ENCODE data around the gene IQSEC1. TPM values are rescaled to one million over a fixed set of nuclear protein-coding genes. Genes with fewer than 3 reads are reported as not detected.

The IQSEC1 gene
- total and polyA plus RNA-seq, 10 of the 15 experiments (the other 5 are each of a cell fraction or from before 2014, with no cell fraction given) = 0.92 to 55.2 (median 8.5) TPM

- peak; percentile 36; the same call in 1 of the 2 replicates for TF ChIP-seq ATF2 (IDR thresholded peaks at IDR 0.05; ENCODE audit: low read length)
- TF ChIP-seq SMAD1 (IDR thresholded peaks at IDR 0.05; ENCODE audit: low read depth, partially characterized antibody) = no peak
- no peak for TF ChIP-seq POLR2AphosphoS2 (IDR thresholded peaks at IDR 0.05; ENCODE audit: low read depth, low read length)
- peak; percentile 26; the same call in 1 of the 2 replicates for TF ChIP-seq MLLT1 (IDR thresholded peaks at IDR 0.05)
- no peak for TF ChIP-seq NKRF (conservative IDR thresholded peaks at IDR 0.05)
Measured at GRCh38 chr3:12999147-13000140, 73.8 kb downstream of the IQSEC1 start (continued).

All from GM12878 (cell line).